CD8-positive, alpha-beta memory T cell (primary cell): ENCODE measurements around the gene GPX2. TPM values are rescaled to one million over a fixed set of nuclear protein-coding genes. Genes with fewer than 3 reads are reported as not detected.

Source experiments
- CTCF ChIA-PET: fragments of 350-600 bp; sonication (Branson Sonifier 250); formaldehyde crosslinking; loops from one replicate; lab custom pipeline; 2021; ENCODE audit warnings: antibody characterized with exemption; lab: Charles Lee
- POLR2A ChIA-PET: fragments of 350-600 bp; sonication (Branson Sonifier 250); formaldehyde crosslinking; loops from one replicate; lab custom pipeline; 2021; ENCODE audit warnings: antibody characterized with exemption; lab: Charles Lee
- DNase-seq, 5 donors: peaks; one replicate each; pipeline versions ENCODE4 v3.0.0 to v3.0.0-alpha.2; 2020 to 2022; ENCODE audit warnings: mixed read lengths in 1 of 5
- H3K27ac ChIP-seq: one replicate; pipeline ENCODE4 v1.7.0; 2013; ENCODE audit warnings: low read depth, mild to moderate bottlenecking, low read length, moderate library complexity
- H3K27me3 ChIP-seq: 2 replicates; pipeline ENCODE4 v1.7.0; 2013; ENCODE audit warnings: low read length, mild to moderate bottlenecking; ENCODE audit not compliant: insufficient read depth, poor library complexity, severe bottlenecking
- H3K36me3 ChIP-seq: 2 replicates; pipeline ENCODE4 v1.7.0; 2013; ENCODE audit warnings: mild to moderate bottlenecking, low read length, moderate library complexity; ENCODE audit not compliant: insufficient read depth
- H3K4me1 ChIP-seq: 2 replicates; pipeline ENCODE4 v1.7.0; 2013; ENCODE audit warnings: mild to moderate bottlenecking, low read length, moderate library complexity; ENCODE audit not compliant: insufficient read depth
- H3K4me3 ChIP-seq: 2 replicates; pipeline ENCODE4 v1.7.0; 2013; ENCODE audit warnings: mild to moderate bottlenecking, low read length
- H3K9me3 ChIP-seq: 2 replicates; pipeline ENCODE4 v1.7.0; 2013; ENCODE audit warnings: mild to moderate bottlenecking, low read length
- H3K27ac Mint-ChIP-seq, 8 donors: one replicate each; pipeline ENCODE4 v1.8.0; 2020 to 2021; ENCODE audit warnings: mixed read lengths in 8 of 8, mild to moderate bottlenecking in 6 of 8, inconsistent platforms in 3 of 8, moderate library complexity in 3 of 8
- H3K27me3 Mint-ChIP-seq, 2 donors: one replicate each; pipeline ENCODE4 v1.8.0; 2020 to 2021; ENCODE audit warnings: mixed read lengths in 2 of 2, mild to moderate bottlenecking in 1 of 2, moderate library complexity in 1 of 2
- H3K36me3 Mint-ChIP-seq, 3 donors: one replicate each; pipeline ENCODE4 v1.8.0; 2020 to 2021; ENCODE audit warnings: mixed read lengths in 3 of 3, inconsistent platforms in 1 of 3, mild to moderate bottlenecking in 1 of 3
- H3K4me1 Mint-ChIP-seq, 3 donors: one replicate each; pipeline ENCODE4 v1.8.0; 2020 to 2021; ENCODE audit warnings: mixed read lengths in 3 of 3, inconsistent platforms in 1 of 3, mild to moderate bottlenecking in 1 of 3
- H3K4me3 Mint-ChIP-seq, 7 donors: one replicate each; pipeline ENCODE4 v1.8.0; 2020 to 2021; ENCODE audit warnings: mixed read lengths in 7 of 7, mild to moderate bottlenecking in 6 of 7, moderate library complexity in 4 of 7, inconsistent platforms in 2 of 7
- H3K9me3 Mint-ChIP-seq, 5 donors: one replicate each; pipeline ENCODE4 v1.8.0; 2020 to 2022; ENCODE audit warnings: mixed read lengths in 5 of 5, mild to moderate bottlenecking in 3 of 5, moderate library complexity in 2 of 5, inconsistent platforms in 1 of 5
- polyA plus RNA-seq: library from polyadenylated mRNA; unstranded; fragments of 300-500 nt; fragmentation: Illumina TruSeq; gene quantifications from one replicate; pipeline ENCODE4 v1.2.3, GENCODE V29; 2021
- total RNA-seq, 2 experiments: library from RNA; stranded (reverse); gene quantifications; one replicate each; pipeline ENCODE4 v1.2.3, GENCODE V29; 2021

GPX2 gene
- total and polyA plus RNA-seq, 3 experiments from 2014 or later, result not detected

DNA sequence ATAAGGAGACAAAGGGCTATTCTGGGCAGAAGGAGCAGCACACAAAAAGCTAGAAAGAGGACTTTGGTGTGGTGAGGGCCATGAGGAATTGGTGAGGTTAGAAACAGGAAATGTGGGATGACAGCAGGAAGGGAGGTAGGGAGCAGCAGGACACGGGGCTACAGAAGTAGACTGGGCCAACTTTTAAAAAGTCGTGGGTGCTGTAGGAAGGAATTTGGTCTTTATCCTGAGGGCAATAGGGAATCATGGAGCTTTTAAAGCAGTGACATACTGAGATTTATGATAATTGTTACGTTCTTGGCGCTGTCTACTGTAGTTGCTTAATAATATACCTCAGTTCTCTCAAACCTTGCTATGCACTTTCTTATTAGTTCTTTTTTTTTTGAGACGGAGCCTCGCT is 36.5 kb downstream of the GPX2 start:
- no peaks in the 10 kb centered on the region for H3K36me3 Mint-ChIP-seq
- Histone ChIP-seq H3K4me1 (no peaks in the 10 kb centered on the region), H3K9me3 (no peaks in the 10 kb centered on the region), H3K36me3 (no peaks in the 10 kb centered on the region), H3K4me3 (no peak overlapping the region), H3K27ac (no peak overlapping the region), H3K27me3 (no peaks in the 10 kb centered on the region)
- H3K9me3 Mint-ChIP-seq, result no peaks in the 10 kb centered on the region
- ChIA-PET POLR2A (no interaction called here), CTCF (interaction anchor here (3.6 kb wide), 1 partner anchor 14 kb away, joined by 19 read pairs; no protein-coding TSS in a partner anchor)
- no peak overlapping the region for H3K4me3 Mint-ChIP-seq
- peaks cover 5 to 55% of the 10 kb centered on the region in 2 donors for H3K27me3 Mint-ChIP-seq
- DNase-seq, result no peak
- H3K27ac Mint-ChIP-seq, result no peak overlapping the region
- no peaks in the 10 kb centered on the region for H3K4me1 Mint-ChIP-seq

- no peaks in the 10 kb centered on the region for H3K9me3 Mint-ChIP-seq
Measured at GRCh38 chr14:64899958-64900357, 42.6 kb downstream of the GPX2 start.

DNA sequence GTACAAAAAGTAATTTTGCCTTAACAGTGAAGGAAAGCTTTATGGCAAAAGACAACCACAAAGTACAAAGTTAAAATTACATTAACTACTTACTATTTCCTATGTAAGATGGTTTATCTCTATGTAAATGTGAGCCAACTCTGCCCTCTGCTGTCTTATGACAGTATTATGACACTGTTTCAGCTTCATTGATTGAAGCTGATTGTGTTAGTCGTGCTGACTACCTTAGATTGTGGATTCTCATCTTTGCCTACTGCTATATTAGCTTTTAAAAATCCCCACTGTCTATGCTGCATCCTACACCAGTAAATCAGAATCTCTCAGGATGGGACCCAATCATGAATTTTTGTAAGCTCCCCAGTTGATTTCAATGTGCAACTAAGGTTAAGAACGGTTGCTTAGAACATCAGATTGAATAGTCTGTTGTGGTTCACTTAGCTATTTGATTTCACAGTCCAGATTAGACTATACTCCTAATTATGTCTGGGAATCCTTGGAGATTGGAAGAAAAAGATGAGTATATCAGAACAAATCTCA is 50.6 kb downstream of the GPX2 start:
- no peaks in the 10 kb centered on the region for H3K36me3 Mint-ChIP-seq
- DNase-seq, result peak in 3 of 5 donors; percentile 8 to 53 (median 32)
- no peaks in the 10 kb centered on the region for H3K36me3 ChIP-seq
- ChIA-PET POLR2A (interaction anchor here (1.4 kb wide), 2 partner anchors 10 to 69 kb away, joined by 4 to 5 read pairs; no protein-coding TSS in a partner anchor), CTCF (interaction anchor here (0.6 to 5.4 kb wide), 37 partner anchors 9 to 256 kb away, joined by 3 to 95 read pairs (median 4); partner anchors contain the start of genes CHURC1, FNTB and SPTB)
- no peaks in the 10 kb centered on the region for H3K27me3 ChIP-seq
- no peaks in the 10 kb centered on the region for H3K4me1 Mint-ChIP-seq
- no peak overlapping the region for H3K4me3 Mint-ChIP-seq
- no peak overlapping the region for H3K27ac Mint-ChIP-seq
- H3K27me3 Mint-ChIP-seq, result peaks cover 11 to 22% of the 10 kb centered on the region in 2 donors
- no peaks in the 10 kb centered on the region for H3K9me3 Mint-ChIP-seq
- H3K9me3 ChIP-seq, result no peaks in the 10 kb centered on the region
- H3K4me3 ChIP-seq, result no peak overlapping the region
- H3K27ac ChIP-seq, result no peak overlapping the region
- H3K4me1 ChIP-seq, result no peaks in the 10 kb centered on the region

More at GRCh38 chr14:64899958-64900357, 42.6 kb downstream of the GPX2 start:
- no peak overlapping the region for H3K4me3 ChIP-seq
- Mint-ChIP-seq H3K36me3 (no peaks in the 10 kb centered on the region), H3K27me3 (peaks cover 5 to 23% of the 10 kb centered on the region in 2 donors), H3K27ac (no peak overlapping the region), H3K4me1 (no peaks in the 10 kb centered on the region), H3K4me3 (no peak overlapping the region)
- CTCF ChIA-PET, result interaction anchor here (2.4 kb wide), 1 partner anchor 8 kb away, joined by 14 read pairs; no protein-coding TSS in a partner anchor
- no peaks in the 10 kb centered on the region for H3K36me3 ChIP-seq
- no peak overlapping the region for H3K27ac ChIP-seq
- no peaks in the 10 kb centered on the region for H3K4me1 ChIP-seq
- POLR2A ChIA-PET, result no interaction called here
- no peaks in the 10 kb centered on the region for H3K9me3 ChIP-seq
- H3K27me3 ChIP-seq, result no peaks in the 10 kb centered on the region
- no peak for DNase-seq

- H3K4me3 Mint-ChIP-seq, result no peak overlapping the region
- Histone ChIP-seq H3K27me3 (no peaks in the 10 kb centered on the region), H3K9me3 (no peaks in the 10 kb centered on the region), H3K27ac (no peak overlapping the region), H3K36me3 (no peaks in the 10 kb centered on the region), H3K4me1 (no peaks in the 10 kb centered on the region), H3K4me3 (no peak overlapping the region)
- H3K4me1 Mint-ChIP-seq, result no peaks in the 10 kb centered on the region
- DNase-seq, result no peak
- POLR2A ChIA-PET, result interaction anchor here (1.4 kb wide), 2 partner anchors 9 to 68 kb away, joined by 4 to 5 read pairs; no protein-coding TSS in a partner anchor
- peaks cover 11 to 26% of the 10 kb centered on the region in 2 donors for H3K27me3 Mint-ChIP-seq
- H3K9me3 Mint-ChIP-seq, result no peaks in the 10 kb centered on the region
- H3K27ac Mint-ChIP-seq, result peak overlapping the region in 1 of 8 donors; percentile 21
- H3K36me3 Mint-ChIP-seq, result no peaks in the 10 kb centered on the region
- CTCF ChIA-PET, result interaction anchor here (0.6 to 5.4 kb wide), 35 partner anchors 9 to 255 kb away, joined by 3 to 95 read pairs (median 4); partner anchors contain the start of genes CHURC1, FNTB and SPTB
Measured at GRCh38 chr14:64891173-64891838, 51.2 kb downstream of the GPX2 start.

- POLR2A ChIA-PET, result no interaction called here
Measured at GRCh38 chr14:64889352-64889751, 53.2 kb downstream of the GPX2 start.

More at GRCh38 chr14:64889352-64889751, 53.2 kb downstream of the GPX2 start:
- no peak overlapping the region for H3K4me3 Mint-ChIP-seq
- Histone ChIP-seq H3K27me3 (no peaks in the 10 kb centered on the region), H3K36me3 (no peaks in the 10 kb centered on the region), H3K4me3 (no peak overlapping the region), H3K9me3 (no peaks in the 10 kb centered on the region), H3K4me1 (no peaks in the 10 kb centered on the region), H3K27ac (no peak overlapping the region)
- no peaks in the 10 kb centered on the region for H3K4me1 Mint-ChIP-seq
- no peak for DNase-seq
- no peaks in the 10 kb centered on the region for H3K9me3 Mint-ChIP-seq
- no peak overlapping the region for H3K27ac Mint-ChIP-seq
- H3K27me3 Mint-ChIP-seq, result peaks cover 13 to 40% of the 10 kb centered on the region in 2 donors
- CTCF ChIA-PET, result interaction anchor here (5.4 kb wide), 1 partner anchor 65 kb away, joined by 95 read pairs; no protein-coding TSS in a partner anchor
- peaks cover 0 to 1% (median 0%) of the 10 kb centered on the region in 3 donors for H3K36me3 Mint-ChIP-seq

Other genes starting within 250 kb of the GPX2 start
- 1 to 10 TPM; 4.9 to 5.0 TPM for gene PLEKHG3, start 238.3 kb downstream of the GPX2 start, total RNA-seq
- gene PLEKHG3, start 238.3 kb downstream of the GPX2 start, polyA plus RNA-seq, result 61.1 TPM
- under 1 TPM; 0.15 to 0.18 TPM for gene SPTB, start 62.8 kb downstream of the GPX2 start, total RNA-seq
- 0.09 TPM for gene SPTB, start 62.8 kb downstream of the GPX2 start, polyA plus RNA-seq
- gene CHURC1, start 28.3 kb downstream of the GPX2 start, total RNA-seq, result 10 to 100 TPM; 44.0 to 54.8 TPM
- gene CHURC1, start 28.3 kb downstream of the GPX2 start, polyA plus RNA-seq, result 171 TPM
- gene RAB15, start 29.6 kb upstream of the GPX2 start, total RNA-seq, result 1 to 10 TPM; 4.7 to 4.9 TPM
- gene RAB15, start 29.6 kb upstream of the GPX2 start, polyA plus RNA-seq, result 4.2 TPM
- 10 to 100 TPM; 14.3 to 14.8 TPM for gene FNTB, start 44.1 kb upstream of the GPX2 start, total RNA-seq
- 8.3 TPM for gene FNTB, start 44.1 kb upstream of the GPX2 start, polyA plus RNA-seq
- gene MAX, start 159.8 kb upstream of the GPX2 start, total RNA-seq, result 100 to 1,000 TPM; 126 to 127 TPM
- 135 TPM for gene MAX, start 159.8 kb upstream of the GPX2 start, polyA plus RNA-seq